SHP77 (cell line): ENCODE data around the gene SLAMF6.
"Not testable (repeated sequence)": the region's sequence is repeated elsewhere in the genome, so short reads cannot be mapped to it uniquely, and the experiment has no call there.

ENCODE experiments used
- DNase-seq, 2 experiments: peaks; one replicate each; lab custom pipeline; 2025; lab: John Stamatoyannopoulos, UW

Gene SLAMF6

DNA sequence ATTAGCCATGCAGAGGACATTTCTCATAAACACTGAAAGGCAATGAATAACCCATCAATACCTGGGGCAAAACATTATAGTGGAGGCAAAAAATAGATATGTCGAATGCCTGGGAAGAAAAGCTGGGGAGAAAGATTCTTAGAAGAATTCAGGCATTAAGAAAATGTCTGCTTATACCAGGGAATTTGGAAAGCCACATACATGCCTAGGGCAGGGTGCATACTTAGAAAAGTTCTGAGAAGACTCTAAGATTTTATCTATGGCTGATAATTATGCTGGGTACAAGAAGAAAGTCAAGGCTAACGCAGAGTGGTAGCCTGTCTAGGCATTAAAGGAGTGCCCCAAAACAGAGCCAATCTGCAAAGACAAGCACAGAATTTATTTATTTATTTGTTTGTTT, 18.4 kb downstream of the SLAMF6 start:
- DNase-seq: no peak

DNA sequence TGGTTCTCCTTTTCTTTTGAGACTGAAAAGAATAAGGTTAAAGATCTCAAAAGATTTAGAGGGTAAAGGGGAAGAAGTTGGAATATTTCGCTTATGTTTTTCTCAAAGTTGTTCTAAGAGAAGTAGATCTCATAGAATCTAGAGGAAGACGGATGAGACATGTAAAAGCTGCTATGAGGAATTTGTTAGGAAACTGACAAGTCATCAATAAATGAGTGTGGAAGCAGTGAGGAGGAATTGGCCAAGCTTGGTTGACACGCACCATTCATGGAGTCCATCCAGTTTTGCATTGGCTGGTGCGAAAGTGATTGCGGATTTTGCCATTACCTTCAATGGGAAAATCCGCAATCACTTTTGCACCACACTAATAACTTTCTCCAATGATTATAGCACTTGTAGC, 20.0 kb downstream of the SLAMF6 start:
- DNase-seq: no peak

DNA sequence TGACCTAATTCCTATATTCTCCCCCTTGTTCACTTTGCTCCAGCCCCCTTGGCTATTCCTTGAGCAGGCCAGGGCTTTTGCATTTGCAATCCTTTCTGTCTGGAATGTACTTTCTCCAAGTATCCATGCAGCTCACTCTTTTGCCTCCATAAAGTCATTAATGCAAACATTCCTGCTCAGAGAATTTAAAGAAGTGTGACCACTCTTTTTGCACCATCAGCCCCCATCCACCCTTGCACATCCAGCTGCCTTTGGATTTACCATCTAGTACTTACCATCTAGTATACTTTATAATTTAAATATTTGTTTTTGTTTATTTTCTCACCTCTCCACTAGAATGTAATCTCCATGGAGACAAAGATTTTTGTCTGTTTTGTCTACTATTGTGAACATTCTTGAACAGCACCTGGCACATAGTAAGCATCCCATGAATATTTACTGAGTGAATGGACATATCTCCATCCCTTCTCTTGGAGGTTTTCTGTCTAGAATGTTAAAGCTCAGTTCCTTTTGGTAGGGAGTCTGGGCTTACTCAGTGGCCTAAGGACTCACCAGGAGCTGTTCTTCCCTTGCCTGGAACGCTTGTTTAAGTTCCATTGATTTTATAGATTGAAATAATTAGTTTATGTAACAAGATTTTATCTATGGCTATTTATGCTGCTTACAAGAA, 22.6 kb downstream of the SLAMF6 start:
- no peak for DNase-seq

DNA sequence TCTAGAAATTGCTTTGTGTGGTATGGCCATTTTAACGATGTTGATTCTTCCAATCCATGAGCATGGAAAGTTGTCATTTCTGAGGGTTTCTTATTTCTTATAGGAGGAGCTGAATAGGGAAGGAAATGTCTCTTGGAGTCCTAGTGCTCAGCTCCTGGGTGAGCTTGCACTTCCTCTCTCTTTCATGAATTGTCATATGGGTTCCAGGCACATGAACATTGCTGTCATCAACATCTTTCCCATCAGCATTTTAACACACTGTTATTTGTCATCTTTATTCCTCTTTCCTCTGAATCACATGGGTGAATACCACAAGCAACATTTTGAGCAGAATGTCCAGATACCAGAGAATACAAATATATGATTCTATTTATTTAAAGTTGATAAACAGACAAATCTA, 23.4 kb downstream of the SLAMF6 start:
- no peak for DNase-seq

DNA sequence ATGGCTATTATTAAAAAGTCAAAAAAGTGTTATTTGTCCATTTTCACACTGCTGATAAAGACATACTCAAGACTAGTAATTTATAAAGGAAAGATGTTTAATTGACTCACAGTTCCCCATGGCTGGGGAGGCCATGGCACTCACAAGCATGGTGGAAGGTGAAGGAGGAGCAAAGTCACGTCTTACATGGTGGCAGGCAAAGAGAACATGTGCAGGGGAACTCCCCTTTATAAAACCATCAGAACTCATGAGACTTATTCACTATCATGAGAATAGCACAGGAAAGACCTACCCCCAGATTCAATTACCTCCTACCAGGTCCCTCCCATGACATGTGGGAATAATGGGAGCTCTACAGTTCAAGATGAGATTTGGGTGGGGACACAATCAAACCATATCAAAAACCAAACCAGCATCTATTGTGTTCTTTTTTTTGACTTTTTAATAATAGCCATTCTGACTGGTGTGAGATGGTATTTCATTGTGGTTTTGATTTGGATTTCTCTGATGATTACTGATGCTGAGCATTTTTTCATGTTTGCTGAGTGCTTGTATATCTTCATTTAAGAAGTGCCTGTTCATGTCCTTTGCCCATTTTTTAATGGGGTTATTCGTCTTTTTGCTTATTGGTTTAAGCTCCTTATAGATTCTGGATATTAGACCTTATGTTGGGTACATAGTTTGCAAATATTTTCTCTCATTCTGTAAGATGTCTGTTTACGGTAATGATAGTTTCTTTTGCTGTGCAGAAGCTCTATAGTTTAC, 24.6 kb downstream of the SLAMF6 start:
- DNase-seq: not testable (repeated sequence)

DNA sequence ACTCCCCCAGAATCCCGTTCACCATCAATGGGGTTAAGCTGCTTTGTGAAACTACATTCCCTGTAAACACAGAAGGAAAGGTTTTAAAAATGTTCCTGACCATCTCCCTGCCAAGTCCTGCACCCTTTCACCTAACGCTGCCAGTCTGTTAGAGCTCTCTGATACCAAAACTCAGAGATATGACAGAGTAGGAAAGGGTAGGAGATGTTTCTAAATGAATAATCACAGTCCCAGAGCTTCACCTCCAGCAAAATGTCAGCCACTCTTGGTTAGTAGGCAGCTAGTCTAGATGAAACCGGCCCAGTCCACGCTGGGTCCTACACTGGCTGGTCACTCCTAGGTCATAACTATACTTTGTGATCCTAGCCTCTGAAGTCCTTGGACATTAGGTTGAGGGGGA, 26.7 kb downstream of the SLAMF6 start:
- DNase-seq: no peak

DNA sequence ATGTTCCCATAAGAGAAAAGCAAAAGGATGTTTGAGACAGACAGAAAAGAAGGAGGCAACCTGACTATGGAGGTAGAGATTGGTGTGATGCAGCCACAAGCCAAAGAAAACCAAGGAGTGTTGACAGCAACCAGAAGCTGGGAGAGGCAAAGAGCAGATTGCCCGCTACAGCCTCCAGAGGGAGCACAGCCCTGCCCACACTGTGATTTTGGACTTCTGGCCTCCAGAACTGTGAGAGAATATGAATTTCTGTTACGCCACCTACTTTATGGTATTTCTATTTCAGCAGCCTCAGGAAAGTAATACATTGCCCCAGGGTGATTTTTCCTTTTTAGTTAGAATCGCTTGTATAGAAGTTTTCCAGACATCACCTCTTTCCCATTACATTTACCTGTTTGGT, 28.4 kb downstream of the SLAMF6 start:
- DNase-seq: no peak

DNA sequence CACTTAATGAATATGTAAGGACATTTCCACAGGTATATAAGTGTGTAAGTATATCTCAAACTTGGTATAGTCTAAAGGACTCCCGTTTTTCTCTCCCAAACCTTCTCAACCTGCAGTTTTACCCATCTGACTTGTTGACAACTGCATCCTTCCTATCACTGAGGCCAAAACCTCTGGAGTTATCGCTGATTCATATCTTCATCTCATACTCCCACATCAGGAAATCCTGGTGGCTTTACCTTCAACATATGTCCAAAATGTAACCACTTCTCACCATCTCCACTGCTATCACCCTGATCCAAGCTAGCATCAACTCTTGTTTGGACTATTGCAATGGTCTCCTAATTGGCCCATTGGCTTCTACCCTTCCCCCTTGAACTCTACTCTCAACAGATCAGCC, 30.4 kb downstream of the SLAMF6 start:
- no peak for DNase-seq

DNA sequence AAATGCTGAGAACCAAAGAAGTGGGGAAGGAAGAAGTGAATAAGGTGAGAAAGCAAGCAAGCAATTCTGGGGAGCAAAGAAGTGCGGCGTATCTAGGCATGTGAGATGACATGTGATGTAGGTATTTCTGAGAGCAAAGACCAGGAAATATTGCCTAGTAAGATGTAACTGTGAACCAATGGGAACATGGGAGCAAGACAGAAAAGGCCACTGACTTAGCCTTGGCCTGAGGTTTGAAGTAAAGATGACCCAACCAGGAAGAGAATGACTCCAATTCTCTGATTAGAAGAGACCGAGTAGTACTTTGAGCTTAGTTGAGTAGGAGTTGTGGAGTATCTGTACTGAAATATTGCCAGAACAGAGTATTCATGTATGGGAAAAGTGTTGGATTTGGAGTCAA, 31.1 kb downstream of the SLAMF6 start:
- DNase-seq: no peak

DNA sequence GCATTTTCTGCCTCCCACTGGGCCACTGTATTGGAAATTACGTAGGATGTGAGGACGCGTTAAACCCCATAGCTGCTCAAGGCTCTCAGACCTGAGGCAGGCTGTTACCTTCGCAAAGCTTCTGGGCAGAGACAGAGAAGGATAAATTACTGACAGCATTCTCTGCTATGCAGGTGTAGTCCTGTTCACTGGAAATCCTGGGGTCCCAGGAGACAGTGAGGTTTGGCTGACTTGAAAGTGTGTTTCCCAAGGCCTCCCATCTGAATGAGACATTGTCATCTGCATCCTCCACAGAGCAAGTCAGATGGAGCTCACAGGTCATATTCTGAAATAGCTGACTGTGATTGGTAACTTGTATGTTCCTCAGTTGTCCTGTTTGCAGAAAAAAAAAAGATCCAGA, 32.0 kb downstream of the SLAMF6 start:
- no peak for DNase-seq

DNA sequence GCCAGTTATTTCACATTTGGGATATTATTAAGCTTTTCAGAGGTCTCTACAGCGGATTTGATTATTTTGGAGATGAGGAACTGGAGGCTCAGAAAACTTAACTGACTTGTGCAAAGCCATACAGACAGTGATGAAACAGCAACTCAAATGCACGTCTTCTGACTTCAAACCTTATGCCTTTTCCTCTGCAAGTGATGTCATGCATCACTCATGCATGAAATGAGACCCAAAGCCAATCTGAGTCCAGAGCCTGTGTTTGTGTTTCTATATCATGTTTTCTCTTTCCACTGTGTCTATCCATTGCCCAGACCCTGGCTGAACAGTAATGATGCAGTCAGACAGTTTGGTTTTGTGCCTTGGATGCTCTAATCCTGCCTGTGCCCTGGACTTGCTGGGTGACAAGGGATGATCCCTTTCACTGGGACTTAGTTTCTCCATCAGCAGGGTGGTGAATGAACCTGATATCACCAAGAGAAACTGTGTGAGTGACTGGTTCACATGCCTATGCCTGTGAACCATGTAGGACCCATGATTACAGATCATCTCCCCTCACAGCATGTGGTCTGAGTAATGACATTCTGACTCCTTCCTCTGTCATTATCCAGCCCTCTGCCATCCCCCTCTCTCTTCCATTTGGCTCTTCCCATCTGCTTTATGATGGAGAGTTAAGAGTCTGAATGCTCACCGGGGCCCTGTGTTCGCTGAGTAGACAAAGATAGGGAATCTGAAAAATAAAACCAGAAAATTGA, 33.4 kb downstream of the SLAMF6 start:
- no peak for DNase-seq

DNA sequence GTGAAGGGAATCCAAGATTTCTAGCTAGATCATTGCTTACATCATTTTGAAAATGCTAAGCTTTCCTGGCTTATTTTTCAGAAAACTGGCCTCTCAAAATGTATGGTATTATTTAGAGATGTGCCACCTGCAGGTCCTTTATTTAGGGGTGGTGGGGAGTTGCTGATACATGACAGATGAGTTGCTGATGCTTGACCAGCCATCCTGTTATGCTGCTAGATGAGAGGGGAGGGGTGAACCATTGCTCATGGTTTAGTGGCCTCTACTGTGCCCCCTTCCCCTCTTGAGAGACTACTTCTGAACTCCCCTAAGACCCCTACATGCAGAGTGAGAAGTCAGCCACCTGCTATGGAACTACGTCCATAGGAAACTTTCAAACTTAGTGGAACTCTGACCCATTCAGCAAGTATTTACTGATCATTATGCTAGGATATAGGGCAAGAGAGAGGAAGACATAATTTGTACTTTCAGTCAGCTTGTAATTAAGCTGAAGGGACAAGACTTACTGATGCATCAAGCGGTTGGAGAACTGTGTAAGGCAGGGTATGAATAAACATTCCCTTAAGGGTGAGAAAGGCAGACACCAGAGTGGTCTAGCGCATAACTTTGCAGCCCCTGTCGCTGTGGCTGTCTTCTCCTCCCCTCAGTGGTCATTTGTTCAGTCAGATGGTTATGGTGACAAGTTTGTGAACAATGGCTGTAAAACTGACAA, 34.6 kb downstream of the SLAMF6 start:
- DNase-seq: no peak

DNA sequence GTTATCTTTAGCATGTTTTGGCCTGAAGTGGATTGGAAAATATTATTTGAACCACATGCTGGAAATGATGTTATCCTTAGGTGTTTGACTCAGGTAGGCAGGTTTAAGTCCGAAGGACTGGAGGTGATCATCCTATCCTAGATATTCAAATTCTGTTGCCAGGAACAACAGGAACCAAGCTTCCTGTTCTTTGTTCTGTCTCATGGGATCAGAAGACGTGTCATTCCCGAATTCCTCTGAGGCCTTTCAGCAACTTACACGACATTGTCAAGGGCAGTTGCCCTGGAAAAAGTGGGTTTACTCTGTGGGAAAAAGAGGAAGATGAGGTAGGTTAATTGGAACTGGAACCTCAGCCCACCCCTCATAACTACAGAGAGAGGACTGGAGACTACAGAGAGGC, 36.6 kb downstream of the SLAMF6 start:
- no peak for DNase-seq

DNA sequence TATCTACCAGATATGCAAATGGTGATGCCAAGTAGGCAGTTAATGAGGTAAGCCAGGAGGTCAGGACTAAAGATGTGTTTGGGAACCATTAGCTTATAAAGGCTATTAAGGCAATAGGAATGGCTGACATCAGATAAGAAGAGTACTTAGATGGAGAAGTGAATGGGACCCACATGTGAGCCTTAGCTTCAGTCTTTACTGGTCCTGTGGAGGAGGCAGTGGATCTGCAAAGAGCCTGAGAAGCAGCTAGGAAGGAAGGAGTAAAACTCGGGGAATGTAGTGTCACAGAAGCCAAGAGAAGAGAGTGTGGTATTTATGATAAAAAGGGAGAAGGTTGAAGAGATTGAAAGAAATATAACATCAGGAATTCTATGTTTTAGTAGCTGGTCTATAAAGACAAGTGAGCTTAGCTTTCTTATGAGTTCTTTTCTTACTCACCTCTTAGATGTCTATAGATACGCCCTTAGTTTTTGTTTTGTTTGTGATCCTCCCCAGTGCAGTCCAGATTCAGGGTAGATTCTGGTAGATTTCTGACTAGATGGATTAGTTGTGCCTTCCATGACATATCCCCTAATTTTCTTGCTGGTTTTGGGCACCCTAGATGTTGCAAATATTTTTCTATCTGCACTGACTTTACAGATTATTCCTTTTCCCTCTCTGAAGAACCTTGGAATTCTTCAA, 39.4 kb downstream of the SLAMF6 start:
- no peak for DNase-seq

DNA sequence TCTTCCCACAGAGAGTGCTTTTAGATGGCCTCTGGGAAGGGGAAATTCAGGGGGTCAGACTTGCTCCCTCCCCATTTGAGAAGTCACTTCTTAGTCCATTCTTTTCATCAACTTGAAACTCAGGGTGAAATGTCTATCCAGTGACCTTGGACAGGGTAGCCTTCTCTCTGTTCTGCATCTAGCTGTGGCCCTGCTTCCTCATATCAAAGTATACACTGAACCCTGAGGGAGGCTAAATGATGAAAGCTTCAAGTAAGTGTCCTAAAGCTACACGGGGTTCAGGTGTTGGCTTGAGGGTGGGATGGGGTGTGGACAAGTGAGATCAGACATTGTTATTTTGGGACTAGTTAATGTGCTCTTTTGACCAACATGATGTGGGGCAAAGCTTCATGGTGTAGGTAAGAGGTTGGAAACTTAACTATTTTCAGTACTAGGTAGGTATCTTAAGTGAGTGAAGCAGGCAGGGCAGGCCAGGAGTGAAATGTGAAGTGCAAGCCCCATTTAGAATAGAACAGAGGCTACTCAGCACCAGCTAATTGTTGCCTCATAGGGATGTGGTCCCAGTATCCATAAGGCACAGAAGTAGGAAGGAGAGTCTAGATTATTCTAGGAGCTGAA, 41.0 kb downstream of the SLAMF6 start:
- DNase-seq: no peak

DNA sequence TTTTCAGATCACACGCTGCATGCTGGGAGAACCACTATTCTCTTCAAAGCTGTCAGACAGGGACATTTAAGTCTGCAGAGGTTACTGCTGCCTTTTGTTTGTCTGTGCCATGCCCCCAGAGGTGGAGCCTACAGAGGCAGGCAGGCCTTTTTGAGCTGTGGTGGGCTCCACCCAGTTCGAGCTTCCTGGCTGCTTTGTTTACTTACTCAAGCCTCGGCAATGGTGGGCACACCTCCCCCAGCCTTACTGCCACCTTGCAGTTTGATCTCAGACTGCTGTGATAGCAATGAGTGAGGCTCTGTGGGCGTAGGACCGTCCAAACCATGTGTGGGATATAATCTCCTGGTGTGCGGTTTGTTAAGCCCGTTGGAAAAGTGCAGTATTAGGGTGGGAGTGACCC, 42.3 kb downstream of the SLAMF6 start:
- not testable (repeated sequence) for DNase-seq

DNA sequence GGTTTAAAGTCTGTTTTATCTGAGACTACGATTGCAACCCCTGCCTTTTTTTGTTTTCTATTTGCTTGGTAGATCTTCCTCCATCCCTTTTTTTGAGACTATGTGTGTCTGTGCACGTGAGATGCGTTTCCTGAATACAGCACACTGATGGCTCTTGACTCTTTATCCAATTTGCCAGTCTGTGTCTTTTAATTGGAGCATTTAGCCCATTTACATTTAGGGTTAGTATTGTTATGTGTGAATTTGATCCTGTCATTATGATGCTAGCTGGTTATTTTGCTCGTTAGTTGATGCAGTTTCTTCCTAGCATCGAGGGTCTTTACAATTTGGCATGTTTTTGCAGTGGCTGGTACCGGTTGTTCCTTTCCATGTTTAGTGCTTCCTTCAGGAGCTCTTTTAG, 44.0 kb downstream of the SLAMF6 start:
- not testable (repeated sequence) for DNase-seq

DNA sequence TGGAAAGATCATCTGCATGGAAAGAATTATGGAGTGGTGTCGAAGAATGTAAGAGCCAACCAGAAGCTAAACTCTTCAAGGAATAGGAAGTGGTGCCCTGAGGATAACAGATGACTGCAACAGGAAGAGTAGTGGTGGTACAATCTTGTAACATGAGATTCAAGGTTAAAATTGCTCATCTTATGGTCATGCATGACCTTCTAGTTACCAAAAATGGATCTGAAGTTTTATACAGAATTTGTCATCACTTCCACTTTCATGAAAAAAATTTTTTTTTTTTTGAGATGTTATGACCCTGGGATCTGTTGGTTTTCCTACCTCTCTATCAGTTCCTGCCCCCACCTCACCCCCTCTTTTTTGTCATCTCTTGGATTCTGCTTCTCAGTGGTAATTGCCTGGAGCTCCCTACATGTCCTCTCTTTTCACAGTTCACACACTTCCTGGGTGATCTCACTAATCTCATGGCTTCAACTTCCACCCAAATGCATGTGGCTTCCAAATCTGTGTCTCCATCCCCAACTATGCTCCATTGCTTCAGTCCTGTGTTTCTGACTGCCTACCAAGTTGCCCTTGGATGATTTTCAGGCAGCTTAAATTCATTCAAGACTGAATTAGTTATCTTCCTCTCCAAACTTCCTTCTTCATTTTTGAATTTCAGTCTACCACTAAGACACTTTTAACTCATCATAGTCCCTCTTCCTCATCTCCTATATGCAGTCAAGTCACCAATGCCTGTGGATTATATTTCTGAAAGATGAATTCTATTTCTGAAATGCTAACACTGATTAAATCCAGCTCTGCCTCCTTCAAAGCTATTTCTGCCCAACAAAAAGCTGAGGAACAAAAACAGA, 48.4 kb downstream of the SLAMF6 start:
- no peak for DNase-seq

DNA sequence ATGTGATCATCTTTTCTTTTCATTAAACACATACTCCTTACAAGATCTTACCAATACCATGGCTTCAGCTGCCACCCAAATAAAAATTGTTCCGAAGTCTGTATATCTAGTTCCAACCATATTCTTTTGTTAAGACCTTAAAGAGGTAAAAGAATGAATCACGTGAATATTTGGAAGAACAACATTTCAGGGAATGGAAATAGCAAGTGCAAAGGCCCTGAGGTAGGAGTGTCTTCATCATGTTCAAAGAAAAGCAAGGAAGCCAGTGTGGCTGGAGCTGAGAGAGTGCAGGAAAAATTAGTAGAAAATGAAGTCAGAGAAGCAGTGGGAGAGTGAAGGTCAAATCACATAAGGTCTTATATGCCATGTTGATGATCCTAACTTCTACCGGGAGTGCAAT, 50.9 kb downstream of the SLAMF6 start:
- DNase-seq: no peak

DNA sequence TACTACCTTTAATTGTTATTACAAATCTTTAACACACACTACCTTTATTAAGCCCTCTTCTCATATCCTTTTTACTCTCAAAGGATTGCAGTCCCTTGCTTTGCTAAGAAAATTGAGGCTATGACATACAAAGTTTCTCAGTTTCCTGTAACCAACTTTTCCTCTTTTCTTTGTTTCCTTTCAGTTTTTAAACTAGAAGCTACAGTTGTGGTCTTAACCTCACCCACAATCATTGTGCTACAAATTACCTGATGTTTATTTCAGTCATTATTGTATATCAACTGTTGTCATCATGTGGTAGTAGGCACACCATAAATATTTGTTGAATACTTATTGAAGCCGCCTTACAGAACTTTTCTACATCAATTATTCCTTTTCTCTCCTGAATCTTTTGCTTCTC, 51.8 kb downstream of the SLAMF6 start:
- no peak for DNase-seq

DNA sequence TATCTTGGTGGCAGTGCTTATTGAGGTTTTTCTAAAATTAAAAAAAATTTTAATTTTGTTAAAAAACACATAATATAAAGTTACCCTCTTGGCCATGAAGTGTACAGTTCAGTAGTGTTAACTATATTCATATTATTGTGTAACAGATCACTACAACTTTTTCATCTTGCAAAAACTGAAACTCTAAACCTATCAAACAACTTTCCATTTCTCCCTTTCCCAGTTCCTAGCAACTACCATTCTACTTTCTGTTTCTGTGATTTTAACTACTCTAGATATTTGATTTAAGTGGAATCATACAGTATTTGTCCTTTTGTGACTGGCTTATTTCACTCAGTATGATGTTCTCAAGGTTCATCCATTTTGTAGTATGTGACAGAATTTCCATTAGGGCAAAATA, 55.5 kb downstream of the SLAMF6 start:
- no peak for DNase-seq
